ENCODE data around the gene ARPC1A.
"Not testable (repeated sequence)": the region's sequence is repeated elsewhere in the genome, so short reads cannot be mapped to it uniquely, and the experiment has no call there.

ARPC1A gene

GRCh38 chr7:99322659-99323058 is 3.0 kb upstream of the ARPC1A start:
- not testable (repeated sequence) for DNase-seq (ENCODE audit: low read depth)

GRCh38 chr7:99324559-99324958 is 1.1 kb upstream of the ARPC1A start:
- DNase-seq (ENCODE audit: low read depth): no peak

- no peak for DNase-seq (ENCODE audit: low read depth)
Observed at GRCh38 chr7:99325001-99325493, 651 bp upstream of the ARPC1A start.

- no peak for DNase-seq (ENCODE audit: low read depth)
Observed at GRCh38 chr7:99326408-99326782, 697 bp downstream of the ARPC1A start.

- DNase-seq (ENCODE audit: low read depth): not testable (repeated sequence)
Observed at GRCh38 chr7:99330314-99330961, 4.7 kb downstream of the ARPC1A start.

GRCh38 chr7:99331002-99331401 is 5.3 kb downstream of the ARPC1A start:
- DNase-seq (ENCODE audit: low read depth): no peak

- DNase-seq (ENCODE audit: low read depth): no peak
Observed at GRCh38 chr7:99339595-99339994, 13.9 kb downstream of the ARPC1A start.

- no peak for DNase-seq (ENCODE audit: low read depth)
Observed at GRCh38 chr7:99340659-99341058, 15.0 kb downstream of the ARPC1A start.

- DNase-seq (ENCODE audit: low read depth): no peak
Observed at GRCh38 chr7:99344061-99344647, 18.5 kb downstream of the ARPC1A start.

- not testable (repeated sequence) for DNase-seq (ENCODE audit: low read depth)
Observed at GRCh38 chr7:99350641-99351040, 24.9 kb downstream of the ARPC1A start.

GRCh38 chr7:99352247-99352646 is 26.5 kb downstream of the ARPC1A start:
- no peak for DNase-seq (ENCODE audit: low read depth)

- DNase-seq (ENCODE audit: low read depth): no peak
Observed at GRCh38 chr7:99355098-99355497, 29.4 kb downstream of the ARPC1A start.

- no peak for DNase-seq (ENCODE audit: low read depth)
Observed at GRCh38 chr7:99357701-99358490, 32.2 kb downstream of the ARPC1A start.

GRCh38 chr7:99358521-99358920 is 32.8 kb downstream of the ARPC1A start:
- DNase-seq (ENCODE audit: low read depth): not testable (repeated sequence)

GRCh38 chr7:99359465-99360154 is 33.9 kb downstream of the ARPC1A start:
- no peak for DNase-seq (ENCODE audit: low read depth)

GRCh38 chr7:99362801-99363200 is 37.1 kb downstream of the ARPC1A start:
- DNase-seq (ENCODE audit: low read depth): no peak

- no peak for DNase-seq (ENCODE audit: low read depth)
Observed at GRCh38 chr7:99363286-99363685, 37.6 kb downstream of the ARPC1A start.

- DNase-seq (ENCODE audit: low read depth): peak; percentile 54
Observed at GRCh38 chr7:99365318-99366141, 39.8 kb downstream of the ARPC1A start.

- no peak for DNase-seq (ENCODE audit: low read depth)
Observed at GRCh38 chr7:99366646-99367045, 40.9 kb downstream of the ARPC1A start.

GRCh38 chr7:99368750-99369389 is 43.2 kb downstream of the ARPC1A start:
- DNase-seq (ENCODE audit: low read depth): no peak

- no peak for DNase-seq (ENCODE audit: low read depth)
Observed at GRCh38 chr7:99369767-99370391, 44.2 kb downstream of the ARPC1A start.
